Right atrium auricular region (tissue), 2 donors: ENCODE results near the gene WDR43. TPM values are rescaled to one million over a fixed set of nuclear protein-coding genes. Genes with fewer than 3 reads are reported as not detected.

Source experiments
- DNase-seq: peaks from one replicate; pipeline ENCODE4 v3.0.0-alpha.2; 2019; ENCODE audit warnings: low spot score
- H3K27ac ChIP-seq, 2 donors: fragments of 200-600 bp; sonication (generic); 1 replicate in 1 of 2; 2 replicates in 1 of 2; pipeline ENCODE4 v1.5.1; 2016 to 2019
- H3K27me3 ChIP-seq, 2 donors: fragments of 200-600 bp; sonication (generic); one replicate each; pipeline versions ENCODE4 v1.5.1 to v1.6.0; 2017 to 2019
- H3K36me3 ChIP-seq: fragments of 200-600 bp; sonication (generic); one replicate; pipeline ENCODE4 v1.5.1; 2016
- H3K4me1 ChIP-seq, 2 donors: fragments of 200-600 bp; sonication (generic); one replicate each; pipeline versions ENCODE4 v1.5.1 to v1.6.0; 2017 to 2019
- H3K4me3 ChIP-seq, 2 donors: fragments of 200-600 bp; sonication (generic); 1 replicate in 1 of 2; 2 replicates in 1 of 2; pipeline ENCODE4 v1.5.1; 2017 to 2019; ENCODE audit warnings: mild to moderate bottlenecking in 1 of 2, moderate library complexity in 1 of 2
- H3K9me3 ChIP-seq, 2 donors: fragments of 200-600 bp; sonication (generic); one replicate each; pipeline ENCODE4 v1.5.1; 2019
- total RNA-seq, 2 donors: library from RNA; depleted of rRNA; stranded (reverse); fragments of >200 nt; gene quantifications; one replicate each; pipeline ENCODE4 v1.1.0, GENCODE V29; 2016
- TF ChIP-seq, protein P1 (sequence below), 2 donors: fragments of 200-600 bp; sonication (generic); IDR thresholded peaks; one replicate each; pipeline ENCODE4 v1.5.1; 2019; ENCODE audit warnings: antibody characterized with exemption in 2 of 2

WDR43 gene
- total RNA-seq, 2 donors from 2014 or later = 17.8 to 18.9 TPM

DNA sequence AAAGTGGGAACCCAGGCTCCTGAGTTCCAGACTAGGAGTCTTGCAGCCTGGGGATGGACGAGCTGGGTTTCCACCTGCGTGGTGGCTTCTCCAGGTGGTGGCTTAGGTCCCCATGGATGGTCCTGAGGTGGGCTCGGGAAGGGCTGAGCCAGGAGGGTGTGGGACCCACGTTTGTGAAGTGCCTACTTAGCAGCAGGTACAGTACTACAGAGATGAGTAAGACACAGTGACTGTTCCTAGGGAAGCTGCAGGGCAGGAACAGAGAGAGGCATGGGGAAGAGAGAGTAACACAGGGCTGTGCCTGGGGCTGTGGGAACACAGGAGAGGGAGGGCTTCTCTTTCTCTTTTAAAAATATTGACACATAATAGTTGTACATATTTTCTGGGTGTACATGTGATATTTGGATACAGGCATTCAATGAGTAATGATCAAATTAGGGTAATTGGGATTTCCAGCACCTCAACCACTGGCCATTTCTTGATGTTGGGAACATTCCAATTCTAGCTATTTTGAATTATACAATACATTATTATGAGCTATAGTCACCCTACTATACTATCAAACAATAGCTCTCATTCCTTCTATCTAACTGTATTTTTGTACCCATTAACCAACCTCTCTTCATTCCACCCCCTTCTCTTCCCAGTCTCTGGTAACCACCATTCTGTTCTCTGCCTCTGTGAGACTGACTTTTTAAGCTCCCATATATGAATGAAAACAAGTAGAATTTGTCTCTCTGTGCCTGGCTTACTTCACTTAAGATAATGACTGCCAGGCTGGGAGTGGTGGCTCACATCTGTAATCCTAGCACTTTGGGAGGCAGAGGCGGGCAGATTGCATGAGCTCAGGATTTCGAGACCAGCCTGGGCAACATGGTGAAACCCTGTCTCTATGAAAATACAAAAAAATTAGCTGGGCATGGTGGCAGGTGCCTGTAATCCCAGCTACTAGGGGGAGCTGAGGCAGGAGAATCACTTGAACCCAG, 101.6 kb downstream of the WDR43 start:
- TF ChIP-seq, protein P1, sequence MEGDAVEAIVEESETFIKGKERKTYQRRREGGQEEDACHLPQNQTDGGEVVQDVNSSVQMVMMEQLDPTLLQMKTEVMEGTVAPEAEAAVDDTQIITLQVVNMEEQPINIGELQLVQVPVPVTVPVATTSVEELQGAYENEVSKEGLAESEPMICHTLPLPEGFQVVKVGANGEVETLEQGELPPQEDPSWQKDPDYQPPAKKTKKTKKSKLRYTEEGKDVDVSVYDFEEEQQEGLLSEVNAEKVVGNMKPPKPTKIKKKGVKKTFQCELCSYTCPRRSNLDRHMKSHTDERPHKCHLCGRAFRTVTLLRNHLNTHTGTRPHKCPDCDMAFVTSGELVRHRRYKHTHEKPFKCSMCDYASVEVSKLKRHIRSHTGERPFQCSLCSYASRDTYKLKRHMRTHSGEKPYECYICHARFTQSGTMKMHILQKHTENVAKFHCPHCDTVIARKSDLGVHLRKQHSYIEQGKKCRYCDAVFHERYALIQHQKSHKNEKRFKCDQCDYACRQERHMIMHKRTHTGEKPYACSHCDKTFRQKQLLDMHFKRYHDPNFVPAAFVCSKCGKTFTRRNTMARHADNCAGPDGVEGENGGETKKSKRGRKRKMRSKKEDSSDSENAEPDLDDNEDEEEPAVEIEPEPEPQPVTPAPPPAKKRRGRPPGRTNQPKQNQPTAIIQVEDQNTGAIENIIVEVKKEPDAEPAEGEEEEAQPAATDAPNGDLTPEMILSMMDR (IDR thresholded peaks at IDR 0.05) = no peak
- no peak overlapping the region for H3K27ac ChIP-seq

DNA sequence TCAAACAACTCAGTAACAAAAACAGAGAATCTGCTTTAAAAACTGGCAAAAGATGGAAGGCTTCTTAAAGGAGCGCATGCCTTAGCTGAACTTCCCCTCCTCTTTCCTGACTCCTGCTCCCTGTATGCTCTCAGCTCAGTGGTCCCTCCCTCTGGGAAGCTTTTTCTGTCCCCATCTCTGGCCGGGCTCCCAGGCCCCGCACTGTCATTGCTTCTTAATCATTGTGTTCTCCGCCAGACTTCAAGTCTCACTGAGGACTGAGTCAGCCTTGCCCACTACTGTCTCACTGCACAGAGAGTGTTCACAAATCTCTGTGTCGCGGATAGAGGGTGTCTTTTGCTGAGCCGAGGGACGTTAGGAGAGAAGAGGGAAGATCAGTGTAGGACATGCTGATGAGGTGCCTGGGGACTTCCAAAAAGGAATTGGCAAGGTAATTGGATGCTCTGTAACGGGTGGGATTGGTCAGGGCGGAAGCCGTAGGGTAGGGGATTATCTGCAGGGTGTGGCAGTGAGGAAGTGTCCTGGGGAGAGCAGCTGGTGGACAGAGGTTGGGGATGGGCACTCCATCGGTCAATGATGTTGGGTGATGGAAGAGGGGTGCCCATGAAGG, 102.9 kb downstream of the WDR43 start:
- Histone ChIP-seq H3K36me3 (no peaks in the 10 kb centered on the region), H3K27me3 (no peaks in the 10 kb centered on the region), H3K27ac (no peak overlapping the region), H3K9me3 (no peaks in the 10 kb centered on the region), H3K4me3 (no peak overlapping the region), H3K4me1 (peaks cover 0 to 10% of the 10 kb centered on the region in 2 donors)
- TF ChIP-seq, protein P1 (IDR thresholded peaks at IDR 0.05) = no peak
- DNase-seq = no peak

More for the DNA sequence above, 101.6 kb downstream of the WDR43 start:
- DNase-seq = no peak
- H3K9me3 ChIP-seq = no peaks in the 10 kb centered on the region
- peaks cover 0 to 18% of the 10 kb centered on the region in 2 donors for H3K4me1 ChIP-seq
- H3K4me3 ChIP-seq = no peak overlapping the region
- no peaks in the 10 kb centered on the region for H3K27me3 ChIP-seq
- H3K36me3 ChIP-seq = no peaks in the 10 kb centered on the region

Other genes starting within 250 kb of the WDR43 start
- 100 to 1,000 TPM; 185 to 213 TPM for gene PPP1CB, start 142.8 kb upstream of the WDR43 start, total RNA-seq
- gene SPDYA, start 83.8 kb upstream of the WDR43 start, total RNA-seq = under 1 TPM in 1 of 2 donors, not detected in 1; 0.30 TPM
- gene TRMT61B, start 24.4 kb upstream of the WDR43 start, total RNA-seq = 10 to 100 TPM in 1 of 2 donors, 1 to 10 TPM in 1; 7.0 to 16.2 TPM
- 1 to 10 TPM; 2.0 to 6.6 TPM for gene TOGARAM2, start 86.6 kb downstream of the WDR43 start, total RNA-seq
- gene PCARE, start 179.9 kb downstream of the WDR43 start, total RNA-seq = 1 to 10 TPM in 1 of 2 donors, under 1 TPM in 1; 0.79 to 2.2 TPM
- 10 to 100 TPM; 66.5 to 71.0 TPM for gene CLIP4, start 220.7 kb downstream of the WDR43 start, total RNA-seq